Breast epithelium (tissue), 3 donors: ENCODE measurements around the gene GRB2.

Source experiments
- POLR2A ChIP-seq: fragments of 450-650 bp; IDR thresholded peaks from one replicate; pipeline ENCODE4 v1.6.1; 2016; ENCODE audit warnings: antibody characterized with exemption, mild to moderate bottlenecking, moderate library complexity
- POLR2AphosphoS5 ChIP-seq, 3 donors: sonication (generic); formaldehyde crosslinking; IDR thresholded peaks; one replicate each; pipeline ENCODE4 v1.6.1; 2017; ENCODE audit warnings: antibody characterized with exemption in 3 of 3
- TF ChIP-seq, protein P1 (sequence below), 3 donors: fragments of 450-650 bp; IDR thresholded peaks; one replicate each; pipeline ENCODE4 v1.5.1; 2016 to 2017; ENCODE audit warnings: antibody characterized with exemption in 3 of 3, mild to moderate bottlenecking in 3 of 3, moderate library complexity in 3 of 3

DNA sequence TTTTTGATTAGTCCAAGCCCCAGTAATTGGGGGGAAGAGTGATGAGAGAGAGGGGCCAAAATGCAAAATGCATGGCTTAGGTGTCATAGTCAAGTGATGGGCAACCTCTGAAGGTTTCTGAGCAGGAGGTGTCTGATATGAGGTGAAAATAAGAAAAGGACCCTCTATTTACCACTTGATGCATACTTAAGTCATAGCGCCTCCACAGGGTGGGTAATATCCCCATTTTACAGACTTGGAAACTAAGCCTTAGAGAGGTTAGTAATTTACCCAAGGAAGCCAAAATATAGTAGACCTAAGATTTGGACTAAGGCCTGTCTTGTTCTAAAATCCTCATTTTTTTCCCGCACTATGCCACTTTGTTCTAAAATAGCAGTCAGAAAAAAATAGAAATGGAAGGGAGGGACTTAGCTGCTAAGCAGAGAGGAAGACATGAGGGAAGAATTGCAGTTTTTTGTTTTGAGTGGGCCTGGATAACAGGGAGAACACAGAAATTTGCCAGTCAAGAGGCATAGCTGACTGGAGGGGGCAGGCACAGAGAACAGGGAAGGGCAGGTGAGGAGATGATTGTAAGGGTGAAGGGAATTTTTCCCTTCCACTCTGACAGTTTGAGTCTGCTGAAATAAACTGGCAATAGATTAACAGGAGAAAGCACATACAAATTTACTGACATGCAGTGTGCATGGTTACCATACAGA, 2.3 kb upstream of the GRB2 start:
- TF ChIP-seq, protein P1, sequence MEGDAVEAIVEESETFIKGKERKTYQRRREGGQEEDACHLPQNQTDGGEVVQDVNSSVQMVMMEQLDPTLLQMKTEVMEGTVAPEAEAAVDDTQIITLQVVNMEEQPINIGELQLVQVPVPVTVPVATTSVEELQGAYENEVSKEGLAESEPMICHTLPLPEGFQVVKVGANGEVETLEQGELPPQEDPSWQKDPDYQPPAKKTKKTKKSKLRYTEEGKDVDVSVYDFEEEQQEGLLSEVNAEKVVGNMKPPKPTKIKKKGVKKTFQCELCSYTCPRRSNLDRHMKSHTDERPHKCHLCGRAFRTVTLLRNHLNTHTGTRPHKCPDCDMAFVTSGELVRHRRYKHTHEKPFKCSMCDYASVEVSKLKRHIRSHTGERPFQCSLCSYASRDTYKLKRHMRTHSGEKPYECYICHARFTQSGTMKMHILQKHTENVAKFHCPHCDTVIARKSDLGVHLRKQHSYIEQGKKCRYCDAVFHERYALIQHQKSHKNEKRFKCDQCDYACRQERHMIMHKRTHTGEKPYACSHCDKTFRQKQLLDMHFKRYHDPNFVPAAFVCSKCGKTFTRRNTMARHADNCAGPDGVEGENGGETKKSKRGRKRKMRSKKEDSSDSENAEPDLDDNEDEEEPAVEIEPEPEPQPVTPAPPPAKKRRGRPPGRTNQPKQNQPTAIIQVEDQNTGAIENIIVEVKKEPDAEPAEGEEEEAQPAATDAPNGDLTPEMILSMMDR (IDR thresholded peaks at IDR 0.05), result no peak
- TF ChIP-seq POLR2AphosphoS5 (IDR thresholded peaks at IDR 0.05), result no peak
- TF ChIP-seq POLR2A, result no peak
